ENCODE measurements around the gene BNIP5. TPM values are rescaled to one million over a fixed set of nuclear protein-coding genes. Genes with fewer than 3 reads are reported as not detected.
A peak's percentile ranks its signal among the peaks of the same experiment; 100 is the strongest.

Gene BNIP5
- total and polyA plus RNA-seq, 2 of the 13 experiments (the other 11 are each of a cell fraction or from before 2014, with no cell fraction given): not detected

DNA sequence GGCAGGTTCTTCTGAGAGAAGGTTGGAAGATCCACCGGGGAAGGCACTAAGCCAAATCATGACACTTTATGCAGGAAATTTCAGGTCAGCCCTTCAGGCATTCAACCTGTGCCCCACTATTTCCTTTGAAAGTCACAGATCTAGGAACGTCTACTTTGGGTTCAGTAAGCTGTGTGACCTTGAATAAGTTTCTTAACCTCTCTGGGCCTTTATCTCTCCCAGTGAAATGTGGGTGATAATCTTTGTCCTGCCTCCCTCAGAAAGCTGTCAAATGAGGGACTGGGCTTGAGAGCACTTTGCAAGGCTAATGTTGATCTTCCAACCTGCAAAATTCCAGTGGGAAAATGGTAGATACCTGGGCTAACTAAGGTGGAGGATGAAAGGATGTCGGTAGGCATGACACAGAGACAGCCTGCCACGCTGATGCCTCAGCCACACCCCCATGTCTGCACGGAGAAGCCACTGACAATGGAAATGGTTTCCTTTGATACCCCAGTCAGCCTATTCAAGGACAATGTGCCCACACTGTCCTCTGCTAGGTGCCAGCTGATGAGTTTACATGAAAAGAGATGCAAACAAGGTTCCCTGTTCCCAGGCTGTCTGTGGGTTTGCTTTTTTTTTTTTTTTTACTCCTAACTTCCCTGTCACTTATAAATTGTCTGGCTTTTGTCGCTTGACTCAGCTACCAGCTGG lies 9.3 kb downstream of the BNIP5 start:
- H3K4me2 ChIP-seq (ENCODE audit: low read depth, low read length): no peak overlapping the region
- H3K27me3 ChIP-seq (ENCODE audit: control insufficient read depth in 1 of 2, insufficient read depth in 2 of 2, low read length in 2 of 2): peaks cover 0 to 20% of the 10 kb centered on the region in 2 experiments; a peak in 3 of 5 replicates
- WGBS (ENCODE audit: low lambda C conversion rate): 24% methylated on average over 6 of the region's 6 CpGs
- no peaks in the 10 kb centered on the region; a peak in 1 of 5 replicates for H3K36me3 ChIP-seq (replicated peaks in 1 of 2; ENCODE audit: control insufficient read depth in 1 of 2, insufficient read depth in 2 of 2, low read length in 2 of 2)
- no peak overlapping the region for H3K27ac ChIP-seq (ENCODE audit: extremely low read length, insufficient read depth, low read length)
- H4K20me1 ChIP-seq (ENCODE audit: insufficient read depth, low read length): no peaks in the 10 kb centered on the region
- BruUV-seq (replicated peaks): no TSS peak
- TF ChIP-seq PLSCR1 (CRISPR knock-in tag; IDR thresholded peaks at IDR 0.05; ENCODE audit: borderline replicate concordance) (no peak), ZNF768 (CRISPR knock-in tag; IDR thresholded peaks at IDR 0.05) (peak; percentile 69; the same call in 1 of the 2 replicates)
- no peak overlapping the region for H2AFZ ChIP-seq (ENCODE audit: low read length)
- in situ Hi-C loops (cut with HindIII; ENCODE audit: extremely low pct_ligation_motif_present, low pct_unique_long_range_greater_than_20kb) (no loop called here), intact Hi-C loops (cut with micrococcal nuclease; ENCODE audit: unreplicated experiment) (no loop called here)
- H3K9me3 ChIP-seq (ENCODE audit: low read length): no peaks in the 10 kb centered on the region
- H3K79me2 ChIP-seq (ENCODE audit: insufficient read depth, low read length): no peaks in the 10 kb centered on the region
- H3K4me1 ChIP-seq (ENCODE audit: insufficient read depth, low read length): no peaks in the 10 kb centered on the region
- DNase-seq (ENCODE audit: low spot score): no peak
- ATAC-seq: no peak
- CTCF ChIA-PET (ENCODE audit: low intra/inter-chr PET ratio, low total read pairs): no interaction called here
- H3K4me3 ChIP-seq (replicated peaks in 1 of 3; ENCODE audit: insufficient read depth in 1 of 3, low read depth in 2 of 3, low read length in 3 of 3): no peak overlapping the region
- POLR2A ChIA-PET: no interaction called here
- FAIRE-seq: no peak
- H3K9ac ChIP-seq (ENCODE audit: insufficient read depth, low read depth, low read length): no peak overlapping the region

DNA sequence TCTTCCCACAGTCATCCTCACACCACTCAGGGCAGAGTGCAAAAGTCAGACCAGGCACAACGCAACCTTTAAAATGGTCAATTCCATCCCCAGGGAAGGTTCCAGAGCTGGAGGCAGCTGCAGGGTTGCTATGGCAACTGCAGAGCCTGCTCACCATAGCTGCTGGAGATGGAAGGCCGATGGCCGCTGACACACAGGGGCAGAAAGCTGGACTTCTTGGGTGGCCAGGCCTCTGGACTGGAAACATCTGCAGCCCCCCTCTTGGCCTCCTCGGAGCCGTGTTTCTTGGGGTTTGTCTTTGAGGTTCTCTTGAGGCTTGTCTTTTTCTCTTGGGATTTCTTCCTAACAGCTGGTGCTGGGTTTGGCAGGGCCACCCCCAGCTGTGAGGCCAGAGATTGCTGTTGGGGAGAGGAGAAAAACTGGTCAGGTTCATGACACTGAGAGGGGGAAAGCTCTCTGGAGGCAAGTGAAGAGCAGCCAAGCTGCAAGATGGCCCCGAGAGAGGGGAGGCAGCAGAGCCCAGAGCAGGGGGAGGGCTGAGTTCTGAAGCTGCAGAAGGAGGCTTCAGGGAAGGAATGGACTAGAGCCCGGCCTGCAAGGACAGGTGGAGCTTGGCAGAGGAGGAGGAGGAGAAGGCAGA lies 10.2 kb downstream of the BNIP5 start:
- no peak overlapping the region for H3K9ac ChIP-seq (ENCODE audit: insufficient read depth, low read depth, low read length)
- TF ChIP-seq ZNF451 (CRISPR knock-in tag; IDR thresholded peaks at IDR 0.05) (no peak), RFX1 (IDR thresholded peaks at IDR 0.05) (peak; percentile 43; the same call in 1 of the 2 replicates), ZNF44 (CRISPR knock-in tag; IDR thresholded peaks at IDR 0.05) (no peak), RFX3 (CRISPR knock-in tag; IDR thresholded peaks at IDR 0.05) (peak; percentile 45; the same call in 1 of the 2 replicates), HINFP (CRISPR knock-in tag; IDR thresholded peaks at IDR 0.05; ENCODE audit: low read depth) (no peak)
- ATAC-seq (no peak), DNase-seq (ENCODE audit: low spot score) (no peak), FAIRE-seq (no peak)
- H3K4me2 ChIP-seq (ENCODE audit: low read depth, low read length): no peak overlapping the region
- ChIA-PET POLR2A (no interaction called here), CTCF (ENCODE audit: low intra/inter-chr PET ratio, low total read pairs) (no interaction called here)
- H3K27ac ChIP-seq (ENCODE audit: extremely low read length, insufficient read depth, low read length): no peak overlapping the region
- H3K9me3 ChIP-seq (ENCODE audit: low read length): no peaks in the 10 kb centered on the region
- peaks cover 1 to 13% of the 10 kb centered on the region in 2 experiments; a peak in 4 of 5 replicates for H3K27me3 ChIP-seq (ENCODE audit: control insufficient read depth in 1 of 2, insufficient read depth in 2 of 2, low read length in 2 of 2)
- no peaks in the 10 kb centered on the region for H3K4me1 ChIP-seq (ENCODE audit: insufficient read depth, low read length)
- no peaks in the 10 kb centered on the region for H3K79me2 ChIP-seq (ENCODE audit: insufficient read depth, low read length)
- in situ Hi-C loops (cut with HindIII; ENCODE audit: extremely low pct_ligation_motif_present, low pct_unique_long_range_greater_than_20kb) (no loop called here), intact Hi-C loops (cut with micrococcal nuclease; ENCODE audit: unreplicated experiment) (no loop called here)
- H3K36me3 ChIP-seq (replicated peaks in 1 of 2; ENCODE audit: control insufficient read depth in 1 of 2, insufficient read depth in 2 of 2, low read length in 2 of 2): no peaks in the 10 kb centered on the region
- no peak overlapping the region for H2AFZ ChIP-seq (ENCODE audit: low read length)
- WGBS (ENCODE audit: low lambda C conversion rate): 24% methylated on average over 7 of the region's 7 CpGs
- H4K20me1 ChIP-seq (ENCODE audit: insufficient read depth, low read length): no peaks in the 10 kb centered on the region
- H3K4me3 ChIP-seq (replicated peaks in 1 of 3; ENCODE audit: insufficient read depth in 1 of 3, low read depth in 2 of 3, low read length in 3 of 3): no peak overlapping the region
- BruUV-seq (replicated peaks): no TSS peak

All from HepG2 (cell line).